Muscle of back (tissue), 11 donors: ENCODE measurements around the gene MYO1E. TPM values are rescaled to one million over a fixed set of nuclear protein-coding genes. Genes with fewer than 3 reads are reported as not detected.
A peak's percentile ranks its signal among the peaks of the same experiment; 100 is the strongest.
"Not testable (repeated sequence)": the region's sequence is repeated elsewhere in the genome, so short reads cannot be mapped to it uniquely, and the experiment has no call there.

Experiments
- DNase-seq, 3 donors: peaks; one replicate each; pipeline versions ENCODE4 v3.0.0 to v3.0.0-alpha.2; 2013
- polyA plus RNA-seq, 10 donors: library from polyadenylated mRNA; unstranded; fragments of 120-200 nt; gene quantifications; one replicate each; pipeline ENCODE4 v1.2.1, GENCODE V29; 2013; ENCODE audit not compliant: insufficient read length in 10 of 10

The MYO1E gene
- polyA plus RNA-seq, 10 donors, result 30.4 to 45.6 (median 41.7) TPM

DNA sequence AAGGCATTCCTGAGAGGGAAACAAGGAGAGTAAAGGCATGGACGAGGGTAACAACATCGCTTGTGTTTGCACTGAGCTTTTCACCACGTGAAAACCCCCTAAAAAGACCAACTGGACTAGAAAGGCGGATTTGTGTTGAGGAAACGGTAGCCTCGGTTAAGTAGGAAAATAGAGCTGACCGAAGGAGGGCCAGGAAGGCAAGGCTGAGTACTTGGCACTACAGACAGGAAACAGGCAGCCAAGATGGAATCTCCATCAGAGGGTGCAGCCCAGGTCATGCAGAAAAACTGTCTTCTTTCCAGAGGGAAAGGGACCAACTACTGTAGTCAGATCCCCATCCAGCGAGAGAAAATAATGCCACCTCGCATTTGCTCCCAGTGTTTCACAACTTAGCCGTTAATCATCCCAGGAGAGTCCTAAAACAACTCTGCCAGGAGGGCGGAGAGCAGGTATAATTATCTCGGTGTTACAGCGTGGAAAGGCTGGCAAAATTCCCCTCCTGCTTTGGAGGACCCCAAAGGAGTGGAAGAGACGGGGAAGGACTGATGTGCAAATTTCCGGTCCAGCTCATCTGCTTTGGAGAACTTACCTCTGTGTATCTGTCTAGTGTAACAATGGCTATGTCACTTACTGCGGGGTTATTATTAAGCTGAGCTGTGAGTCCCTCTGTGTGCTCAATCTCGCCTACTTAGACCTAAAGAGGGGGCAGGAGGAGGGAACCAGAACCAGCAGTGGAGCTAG lies 77.2 kb downstream of the MYO1E start:
- DNase-seq, result peak in 2 of 3 donors; percentile 38 to 52

DNA sequence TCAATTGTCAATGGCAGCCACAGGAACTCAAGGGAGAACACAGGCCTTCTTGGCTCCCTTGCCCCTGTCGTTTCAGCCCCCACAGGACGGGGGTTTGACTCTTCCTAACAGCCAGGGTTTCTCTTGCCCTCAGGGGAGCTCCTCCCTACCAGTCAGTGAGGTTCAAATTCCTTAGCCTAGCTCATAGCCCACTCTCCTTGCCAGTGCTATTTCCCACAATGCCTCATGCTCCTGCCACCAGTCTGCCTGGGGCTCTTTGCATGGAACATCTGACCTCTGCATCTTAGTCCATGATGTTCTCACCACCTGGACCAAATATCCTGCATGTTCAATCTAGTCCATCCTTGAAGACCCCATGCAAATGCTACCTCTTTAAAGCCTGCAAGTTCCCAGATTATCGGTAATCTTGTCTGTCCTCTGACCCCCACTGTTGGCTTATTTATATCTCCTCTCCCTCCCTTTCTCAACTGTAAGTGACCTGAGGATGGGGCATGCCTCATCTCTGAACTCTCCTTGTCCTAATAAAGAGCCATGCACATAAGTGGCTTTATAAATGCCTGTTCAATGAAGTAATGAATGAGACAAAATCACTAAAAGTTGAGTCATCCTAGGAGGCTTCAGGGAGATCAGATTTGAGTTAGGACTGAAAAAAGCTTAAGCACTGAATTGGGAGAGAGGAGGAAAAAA lies 78.0 kb downstream of the MYO1E start:
- DNase-seq, result peak in 1 of 3 donors; percentile 87

DNA sequence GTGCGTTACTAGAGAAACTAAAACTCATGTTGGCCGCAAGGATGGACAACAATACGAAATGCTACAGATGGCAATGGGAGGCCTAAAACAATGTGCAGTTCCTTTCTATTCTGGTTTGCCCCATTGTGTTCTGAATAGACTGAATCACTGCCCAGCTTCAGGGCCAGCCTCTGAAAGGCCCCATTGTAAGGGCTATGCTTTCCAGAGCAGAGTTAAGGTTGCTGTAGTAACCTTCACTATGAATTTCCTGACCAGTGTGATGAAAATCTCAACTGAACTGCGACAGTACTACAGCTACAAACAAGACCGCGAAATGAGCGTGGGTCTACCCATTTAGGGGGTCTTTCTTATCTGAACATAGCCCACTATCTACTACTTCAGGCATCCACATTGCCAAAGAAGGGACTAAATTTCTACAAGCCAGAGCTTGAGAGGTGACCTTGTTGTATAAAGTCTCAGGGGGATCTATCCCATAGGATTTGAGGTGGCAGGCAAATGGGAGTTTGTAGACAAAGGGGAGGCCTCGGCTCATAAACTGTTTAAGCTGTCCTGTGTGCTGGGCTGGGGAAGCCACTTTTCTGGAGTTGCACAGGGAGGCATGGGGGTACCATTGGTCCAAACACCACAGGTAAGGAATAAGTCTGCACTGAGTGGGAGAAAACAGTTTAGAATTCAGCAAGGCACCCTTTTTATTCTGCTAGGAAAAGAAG lies 80.1 kb downstream of the MYO1E start:
- no peak for DNase-seq

DNA sequence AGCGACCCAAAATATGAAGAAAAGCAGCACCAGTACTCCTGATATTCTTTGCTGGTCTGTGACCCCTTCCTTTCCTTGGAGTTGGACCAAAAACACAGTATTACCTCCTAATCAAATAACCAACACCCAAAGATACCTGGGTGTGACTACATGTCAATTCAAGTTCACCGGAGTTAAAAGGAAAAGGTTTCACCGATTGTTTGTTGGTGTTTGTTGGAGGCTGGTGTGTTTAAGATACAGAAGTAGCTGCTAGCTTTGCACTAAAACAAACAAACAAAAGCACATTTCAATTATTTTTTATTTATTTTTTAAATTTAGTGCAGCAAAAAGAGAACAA lies 81.5 kb downstream of the MYO1E start:
- no peak for DNase-seq

DNA sequence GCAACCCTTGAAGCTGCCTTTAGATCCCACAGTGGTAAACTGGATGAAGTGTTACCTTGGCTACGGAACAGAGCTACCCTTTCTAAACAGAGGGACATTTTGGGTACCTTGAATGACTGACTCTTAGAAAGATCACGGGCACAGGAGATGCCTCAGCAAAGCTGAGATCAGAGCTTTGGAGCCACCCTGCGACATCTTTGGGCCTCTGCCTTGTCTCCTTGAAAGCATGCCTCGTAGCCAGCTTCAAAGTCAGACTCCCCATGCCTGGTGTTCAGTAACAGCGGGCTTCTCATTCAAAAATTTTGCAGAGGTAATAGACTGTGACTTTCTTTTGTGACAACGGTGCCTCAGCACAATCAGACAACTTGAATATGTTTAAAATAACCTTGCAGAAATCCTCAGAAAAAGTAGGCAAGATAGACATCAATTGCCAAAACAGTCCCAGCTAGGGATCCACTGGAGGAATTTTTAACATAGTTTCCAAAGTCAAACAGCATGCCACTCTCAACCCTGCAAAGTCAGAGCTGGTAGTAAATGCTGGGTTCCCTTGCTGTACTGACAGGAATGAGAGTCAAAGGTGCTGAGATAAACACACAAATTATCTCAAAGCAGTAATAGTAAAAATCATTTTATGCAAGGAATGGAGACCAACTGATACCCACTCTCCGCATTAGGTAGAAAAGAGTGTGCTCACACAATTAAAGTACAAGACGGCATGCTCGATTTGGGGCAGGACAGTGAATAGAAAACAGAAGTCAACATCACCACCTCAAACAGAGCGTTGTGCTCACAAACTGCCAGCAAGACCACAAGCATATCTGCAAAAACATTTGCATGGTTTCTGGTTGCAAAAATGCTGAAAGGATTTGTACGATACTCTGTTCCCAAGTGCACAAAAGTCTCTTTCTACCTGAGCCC lies 82.1 kb downstream of the MYO1E start:
- DNase-seq, result no peak

DNA sequence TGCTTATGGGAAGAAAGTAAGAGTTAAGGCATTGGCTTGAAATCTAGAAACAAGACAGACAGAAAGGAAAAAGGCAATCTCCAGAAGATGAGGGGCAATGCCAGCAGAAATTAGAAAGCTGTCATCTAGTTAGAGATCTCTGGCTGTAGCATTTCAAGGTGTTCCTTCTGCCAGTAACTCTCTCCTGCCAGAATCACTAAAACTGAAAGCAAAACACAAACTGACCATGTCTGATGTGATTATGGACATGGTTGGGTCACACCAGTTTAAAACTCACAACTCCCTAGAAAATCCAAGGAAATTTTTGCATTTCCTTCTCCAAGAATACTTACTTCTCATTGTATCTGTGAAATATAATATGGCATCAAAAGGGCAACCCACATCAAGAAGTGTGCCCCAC lies 83.1 kb downstream of the MYO1E start:
- DNase-seq, result no peak

DNA sequence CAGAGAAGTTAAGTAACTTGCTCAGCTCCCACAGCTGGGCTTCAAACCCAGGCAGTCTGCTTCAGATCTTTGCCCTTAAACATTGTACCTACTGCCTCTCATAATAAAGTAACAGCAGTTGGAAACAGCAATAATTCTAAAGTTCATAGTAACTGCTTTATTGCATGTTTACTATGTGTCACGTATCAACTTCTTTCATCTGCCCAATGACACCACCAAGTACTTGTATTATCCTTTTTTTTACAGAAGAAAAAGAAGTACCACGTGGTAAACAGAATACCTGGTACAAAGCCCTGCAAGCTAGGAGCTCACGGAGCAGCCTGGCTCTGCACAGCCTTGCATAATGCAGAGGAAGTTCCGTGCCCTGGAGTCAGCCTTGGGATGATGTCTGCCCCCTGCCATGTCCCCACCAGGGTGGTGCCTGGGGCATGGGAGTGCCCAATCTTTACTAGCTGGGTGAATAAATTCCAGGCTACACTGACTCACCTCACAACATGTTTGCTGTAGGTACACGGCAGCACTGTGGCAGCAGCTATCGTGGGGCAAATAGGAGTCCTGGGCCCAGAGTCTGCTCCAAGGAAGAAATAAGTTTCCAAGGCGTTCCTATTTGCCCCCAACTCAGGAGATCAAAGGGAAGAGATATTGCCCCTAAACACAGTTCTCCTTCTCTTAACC lies 88.8 kb downstream of the MYO1E start:
- DNase-seq, result no peak

DNA sequence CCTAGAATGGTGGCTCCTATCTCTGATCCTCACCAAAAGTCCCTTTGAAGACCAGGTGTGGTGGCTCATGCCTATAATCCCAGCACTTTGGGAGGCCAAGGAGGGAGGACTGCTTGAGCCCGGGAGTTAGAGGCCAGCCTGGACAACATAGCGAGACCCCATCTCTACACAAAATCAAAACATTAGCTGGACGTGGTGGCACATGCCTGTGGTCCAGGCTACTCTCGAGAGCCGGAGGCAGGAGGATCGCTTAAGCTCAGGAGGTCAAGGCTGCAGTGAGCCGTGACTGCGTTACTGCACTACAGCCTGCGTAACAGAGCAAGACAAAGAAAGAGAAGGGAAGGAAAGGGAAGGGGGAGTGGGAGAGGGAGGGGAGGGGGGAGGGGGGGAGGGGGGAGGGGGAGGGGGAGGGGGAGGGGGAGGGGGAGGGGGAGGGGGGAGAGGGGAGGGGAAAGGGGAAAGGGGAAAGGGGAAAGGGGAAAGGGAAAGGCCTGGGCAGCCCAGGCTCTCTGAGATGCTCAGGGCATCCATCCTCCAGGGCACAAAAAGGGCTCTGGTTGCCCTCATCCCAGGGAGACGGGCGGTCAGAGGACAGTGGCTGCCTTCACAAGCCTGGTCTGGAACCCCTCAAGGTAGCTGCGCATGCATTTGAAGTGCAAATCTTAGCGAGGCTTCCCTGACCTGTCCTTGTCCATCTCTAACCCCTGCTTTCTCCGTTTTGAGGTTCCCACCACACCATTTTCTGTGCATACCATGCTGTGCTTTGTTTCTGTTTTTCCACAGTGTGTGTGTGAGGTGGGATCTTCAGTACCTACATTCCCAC lies 89.9 kb downstream of the MYO1E start:
- DNase-seq, result no peak

DNA sequence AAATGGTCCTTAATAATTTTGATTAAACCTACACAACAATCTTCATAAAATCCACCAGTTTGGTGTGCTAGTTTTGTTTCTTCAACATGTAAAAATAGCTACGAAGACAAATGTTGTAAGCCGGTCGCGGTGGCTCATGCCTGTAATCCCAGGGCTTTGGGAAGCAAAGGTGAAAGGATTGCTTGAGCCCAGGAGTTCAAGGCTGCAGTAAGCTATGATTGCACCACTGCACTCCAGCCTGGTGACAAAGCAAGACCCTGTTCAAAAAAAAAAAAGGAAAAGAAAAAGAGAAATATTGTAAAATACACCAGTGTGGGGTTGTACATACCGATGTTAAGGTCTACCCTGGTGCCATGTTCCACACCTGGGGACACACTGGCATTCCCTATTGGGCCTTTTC lies 91.0 kb downstream of the MYO1E start:
- DNase-seq, result no peak

DNA sequence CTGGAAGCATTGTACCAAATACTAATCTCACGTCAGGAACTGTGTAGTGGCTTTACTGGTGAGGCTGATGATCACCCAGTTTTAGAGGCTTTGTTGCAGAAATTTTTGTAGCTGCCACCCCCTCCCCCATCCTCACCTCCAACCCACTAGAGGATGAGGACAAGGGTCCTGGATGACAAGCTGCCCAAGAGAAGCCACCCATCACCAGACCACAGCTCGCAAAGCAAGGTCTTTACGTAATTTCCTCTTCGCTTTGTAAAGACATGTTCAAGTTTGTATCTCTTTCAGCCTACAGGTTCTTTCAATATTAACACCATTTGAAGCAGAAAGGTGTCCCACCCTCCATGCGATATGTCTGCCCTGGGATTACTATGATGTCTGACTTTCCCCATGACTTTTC lies 91.8 kb downstream of the MYO1E start:
- no peak for DNase-seq

DNA sequence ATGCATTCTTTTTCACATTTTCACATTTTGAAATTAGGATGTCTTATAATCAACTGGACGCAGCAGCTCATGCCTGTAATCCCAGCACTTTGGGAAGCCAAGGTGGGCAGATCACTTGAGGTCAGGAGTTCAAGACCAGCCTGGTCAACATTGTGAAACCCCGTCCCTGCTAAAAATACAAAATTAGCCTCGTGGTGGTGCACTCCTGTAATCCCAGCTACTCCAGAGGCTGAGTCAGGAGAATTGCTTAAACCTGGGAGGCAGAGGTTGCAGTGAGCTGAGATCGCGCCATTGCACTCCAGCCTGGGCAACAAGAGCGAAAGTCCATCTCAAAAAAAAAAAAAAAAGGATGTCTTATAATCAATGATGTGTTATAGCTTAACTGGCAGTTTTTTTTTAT lies 92.4 kb downstream of the MYO1E start:
- DNase-seq, result not testable (repeated sequence)

DNA sequence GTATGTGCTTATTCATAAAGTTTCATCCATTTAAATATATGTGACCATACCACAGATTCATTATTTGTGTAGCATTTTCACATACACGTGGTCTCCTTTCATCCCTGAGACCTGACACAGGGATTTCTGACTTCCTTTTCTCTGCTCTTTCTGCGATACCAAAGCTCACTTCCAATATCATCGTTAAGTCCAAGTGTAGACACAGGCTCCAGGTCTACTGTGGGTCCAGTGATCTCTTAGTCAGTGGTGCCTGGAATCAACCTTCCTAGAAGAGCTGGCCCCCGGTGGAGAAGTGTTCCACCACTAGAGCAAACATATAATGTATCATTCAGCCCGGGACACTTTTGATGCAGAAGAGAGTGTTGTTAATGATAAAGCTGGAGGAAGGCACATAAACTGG lies 93.6 kb downstream of the MYO1E start:
- DNase-seq, result no peak

DNA sequence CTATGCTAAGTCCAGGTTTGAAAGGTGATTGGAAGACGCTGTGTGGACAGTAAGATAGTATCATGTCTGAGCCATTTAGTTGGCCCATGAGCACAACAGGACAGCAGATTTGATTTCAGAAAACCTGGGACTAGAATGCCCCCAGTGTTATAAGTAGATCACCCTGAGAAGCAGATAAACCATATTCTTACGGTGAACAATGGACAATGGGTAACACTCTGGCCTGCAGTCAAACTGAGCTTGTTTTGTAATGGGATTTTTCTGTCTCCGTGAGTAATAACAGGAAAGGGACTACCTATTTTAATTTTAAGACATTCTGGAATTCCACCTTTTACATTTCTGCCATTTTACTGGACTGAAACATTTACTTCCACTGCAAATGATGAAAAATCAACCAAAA lies 94.6 kb downstream of the MYO1E start:
- DNase-seq, result no peak

DNA sequence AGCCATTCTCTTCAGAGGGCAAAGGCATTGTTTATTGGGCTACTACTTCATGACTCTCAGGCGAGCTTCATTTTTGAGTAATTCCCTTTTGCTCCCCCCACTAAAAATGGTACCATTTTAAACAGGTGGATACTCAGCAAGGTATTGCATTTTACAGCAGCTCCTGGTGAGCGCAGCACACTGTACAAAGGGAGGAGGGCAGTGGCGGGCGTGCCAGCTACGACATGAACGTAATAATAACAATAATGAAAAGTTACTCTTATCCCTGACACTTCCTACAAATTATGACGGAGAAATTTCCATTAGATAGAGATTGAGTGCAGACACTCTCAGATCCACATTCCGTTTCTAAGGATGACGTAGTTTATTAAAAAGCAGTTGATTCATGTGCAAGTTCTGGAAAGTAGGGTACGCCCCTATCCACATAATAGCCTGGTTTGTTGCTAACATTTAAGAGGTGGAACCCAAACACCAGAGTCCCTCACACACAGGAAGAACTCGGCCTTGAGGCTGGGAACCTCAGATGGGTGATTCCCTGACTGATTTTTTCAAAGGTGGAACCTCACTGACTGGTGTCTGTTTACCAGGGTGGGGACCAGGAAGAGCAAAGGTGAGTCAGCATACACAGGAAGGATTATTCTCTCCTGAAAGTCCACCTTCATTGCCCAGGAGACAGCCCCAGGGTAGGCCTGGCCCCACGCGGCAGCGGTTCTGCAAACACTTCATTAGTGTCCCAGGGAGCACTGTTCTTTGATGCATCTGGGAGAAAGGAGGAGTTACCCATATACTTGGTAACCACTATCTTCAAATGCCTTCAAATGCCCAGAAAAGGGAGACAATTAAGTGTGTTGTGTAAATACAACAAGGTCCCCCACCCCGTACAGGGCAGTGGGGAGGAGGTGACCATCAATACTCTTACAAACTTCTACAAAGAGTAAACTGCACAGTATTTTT lies 96.2 kb downstream of the MYO1E start:
- no peak for DNase-seq

DNA sequence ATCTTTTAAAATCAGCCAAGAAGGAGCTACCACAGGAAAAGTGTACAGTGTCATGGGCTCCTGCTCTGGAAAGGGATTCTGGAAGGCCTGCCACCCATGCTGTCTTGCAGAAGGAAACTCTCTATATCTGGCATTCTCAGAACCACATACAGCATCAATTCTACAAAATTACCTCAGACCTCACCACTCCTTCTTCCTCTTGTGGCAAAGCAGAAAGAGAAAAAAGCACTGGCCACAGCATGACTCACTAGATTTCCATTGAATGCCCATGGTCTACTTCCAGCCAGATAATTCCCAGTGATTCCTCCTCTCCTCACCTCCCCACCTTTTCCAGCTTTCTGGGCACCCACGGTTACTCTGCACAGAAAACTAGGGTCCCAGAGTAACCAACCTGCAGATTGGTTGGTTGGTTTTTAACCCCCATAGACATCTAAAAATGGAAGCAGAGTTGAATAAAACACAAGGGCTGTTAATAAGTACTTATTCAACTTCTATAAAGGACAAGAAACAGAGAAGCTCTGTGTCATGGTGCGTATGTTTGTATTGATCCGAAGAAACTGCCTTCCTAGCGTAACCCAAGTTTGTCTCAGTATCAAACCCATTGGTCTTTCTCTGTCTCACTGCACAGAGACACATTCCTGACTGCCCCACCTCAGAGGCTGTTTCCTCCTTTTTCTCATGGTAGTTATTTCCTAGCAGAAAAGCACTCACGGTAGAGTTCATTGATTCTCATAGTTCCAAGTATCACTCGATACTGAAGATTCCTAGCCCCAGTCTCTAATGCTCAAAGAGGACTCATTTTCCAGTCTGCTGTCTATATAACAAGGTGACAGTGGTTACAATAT lies 98.3 kb downstream of the MYO1E start:
- DNase-seq, result peak in 1 of 3 donors; percentile 12

DNA sequence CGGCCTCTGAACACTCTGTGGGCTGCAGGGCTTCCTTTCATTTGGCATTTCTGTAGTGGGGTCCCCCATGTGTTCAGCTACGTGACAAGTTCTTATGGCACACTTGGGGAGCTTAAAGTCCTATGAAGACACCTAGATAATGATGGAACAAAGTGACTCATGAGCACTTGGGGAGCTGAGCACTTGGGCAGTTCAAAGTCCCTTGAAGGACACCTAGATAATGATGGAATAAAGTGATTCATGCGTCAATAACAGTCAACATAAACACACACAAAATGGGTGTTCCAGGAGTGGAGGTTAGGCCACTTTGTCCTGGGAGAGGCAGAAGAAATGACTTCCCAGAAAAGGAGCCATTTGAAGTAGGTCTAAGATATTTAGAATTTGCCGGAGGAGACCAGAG lies 99.4 kb downstream of the MYO1E start:
- DNase-seq, result no peak

DNA sequence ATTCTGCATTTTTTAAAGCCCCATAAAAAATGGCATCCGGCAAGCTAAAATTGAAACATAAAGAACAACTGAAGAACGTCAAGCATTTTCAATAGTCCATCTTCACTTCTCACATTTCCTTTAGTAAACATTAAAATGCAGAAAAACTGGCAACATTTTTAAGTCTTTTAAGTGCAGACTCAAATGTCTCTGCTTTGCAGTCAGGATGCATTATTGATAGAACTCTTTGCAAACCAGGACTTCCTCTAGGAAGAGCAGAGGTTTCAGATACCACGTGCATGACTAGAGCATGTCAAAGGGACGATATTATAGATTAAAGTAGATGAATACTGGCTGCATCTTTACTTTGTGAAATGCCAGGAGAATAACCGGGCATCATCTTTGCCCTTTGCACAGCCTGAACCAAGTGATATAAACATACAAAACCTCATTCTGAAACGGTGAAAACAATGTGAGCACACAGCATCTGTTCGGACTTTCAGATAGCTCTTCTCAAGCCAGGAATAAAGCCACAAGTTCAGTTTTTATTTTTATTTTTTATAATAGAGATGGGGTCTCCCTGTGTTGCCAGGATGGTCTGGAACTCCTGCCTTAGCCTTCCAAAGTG lies 101.0 kb downstream of the MYO1E start:
- no peak for DNase-seq
